OCI-LY3 (cell line): ENCODE data around the gene CIT.

Experiments
- EZH2phosphoT487 ChIP-seq: fragments of 200-600 bp; shearing (Covaris generic); IDR thresholded peaks from 2 replicates; pipeline ENCODE4 v1.6.1; 2018; ENCODE audit warnings: antibody characterized with exemption, mixed run types, low read depth
- TF ChIP-seq, protein P1 (sequence below): fragments of 200-600, 300-600 bp; sonication (generic); IDR thresholded peaks from 2 replicates; pipeline ENCODE4 v1.5.1; 2014; ENCODE audit warnings: antibody characterized with exemption, low read length, low read depth

GRCh38 chr12:119727600-119728443, 149.3 kb downstream of the CIT start:
- no peak for TF ChIP-seq EZH2phosphoT487
- TF ChIP-seq, protein P1, sequence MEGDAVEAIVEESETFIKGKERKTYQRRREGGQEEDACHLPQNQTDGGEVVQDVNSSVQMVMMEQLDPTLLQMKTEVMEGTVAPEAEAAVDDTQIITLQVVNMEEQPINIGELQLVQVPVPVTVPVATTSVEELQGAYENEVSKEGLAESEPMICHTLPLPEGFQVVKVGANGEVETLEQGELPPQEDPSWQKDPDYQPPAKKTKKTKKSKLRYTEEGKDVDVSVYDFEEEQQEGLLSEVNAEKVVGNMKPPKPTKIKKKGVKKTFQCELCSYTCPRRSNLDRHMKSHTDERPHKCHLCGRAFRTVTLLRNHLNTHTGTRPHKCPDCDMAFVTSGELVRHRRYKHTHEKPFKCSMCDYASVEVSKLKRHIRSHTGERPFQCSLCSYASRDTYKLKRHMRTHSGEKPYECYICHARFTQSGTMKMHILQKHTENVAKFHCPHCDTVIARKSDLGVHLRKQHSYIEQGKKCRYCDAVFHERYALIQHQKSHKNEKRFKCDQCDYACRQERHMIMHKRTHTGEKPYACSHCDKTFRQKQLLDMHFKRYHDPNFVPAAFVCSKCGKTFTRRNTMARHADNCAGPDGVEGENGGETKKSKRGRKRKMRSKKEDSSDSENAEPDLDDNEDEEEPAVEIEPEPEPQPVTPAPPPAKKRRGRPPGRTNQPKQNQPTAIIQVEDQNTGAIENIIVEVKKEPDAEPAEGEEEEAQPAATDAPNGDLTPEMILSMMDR, result no peak
